Astrocyte (in vitro differentiated cells and primary cell): ENCODE data around the gene FMN1.

ENCODE experiments used
- EZH2 ChIP-seq: IDR thresholded peaks from 2 replicates; pipeline ENCODE4 v1.6.1; 2012; ENCODE audit warnings: mild to moderate bottlenecking, low read length, inconsistent platforms; ENCODE audit not compliant: insufficient read depth
- TF ChIP-seq, protein P1 (sequence below): IDR thresholded peaks from 2 replicates; pipeline ENCODE4 v1.5.1; 2011; ENCODE audit warnings: low read depth, mild to moderate bottlenecking, inconsistent platforms, low read length, moderate library complexity; ENCODE audit not compliant: insufficient read depth

GRCh38 chr15:32901995-32902394 is 292.5 kb downstream of the FMN1 start:
- TF ChIP-seq EZH2, result no peak
- TF ChIP-seq, protein P1, sequence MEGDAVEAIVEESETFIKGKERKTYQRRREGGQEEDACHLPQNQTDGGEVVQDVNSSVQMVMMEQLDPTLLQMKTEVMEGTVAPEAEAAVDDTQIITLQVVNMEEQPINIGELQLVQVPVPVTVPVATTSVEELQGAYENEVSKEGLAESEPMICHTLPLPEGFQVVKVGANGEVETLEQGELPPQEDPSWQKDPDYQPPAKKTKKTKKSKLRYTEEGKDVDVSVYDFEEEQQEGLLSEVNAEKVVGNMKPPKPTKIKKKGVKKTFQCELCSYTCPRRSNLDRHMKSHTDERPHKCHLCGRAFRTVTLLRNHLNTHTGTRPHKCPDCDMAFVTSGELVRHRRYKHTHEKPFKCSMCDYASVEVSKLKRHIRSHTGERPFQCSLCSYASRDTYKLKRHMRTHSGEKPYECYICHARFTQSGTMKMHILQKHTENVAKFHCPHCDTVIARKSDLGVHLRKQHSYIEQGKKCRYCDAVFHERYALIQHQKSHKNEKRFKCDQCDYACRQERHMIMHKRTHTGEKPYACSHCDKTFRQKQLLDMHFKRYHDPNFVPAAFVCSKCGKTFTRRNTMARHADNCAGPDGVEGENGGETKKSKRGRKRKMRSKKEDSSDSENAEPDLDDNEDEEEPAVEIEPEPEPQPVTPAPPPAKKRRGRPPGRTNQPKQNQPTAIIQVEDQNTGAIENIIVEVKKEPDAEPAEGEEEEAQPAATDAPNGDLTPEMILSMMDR, result no peak
